HepG2 (cell line): Measurements from ENCODE around the gene IAPP.

Experiments used
- ATF7 ChIP-seq, 2 experiments: fragments of 450-650 bp in 1 of 2; sonication (generic) in 1 of 2; formaldehyde crosslinking in 1 of 2; IDR thresholded peaks; 2 replicates each; pipeline versions ENCODE4 v1.4.0 to v1.6.1; 2016 to 2020; ENCODE audit warnings: antibody characterized with exemption in 1 of 2, mild to moderate bottlenecking in 1 of 2, missing genetic modification reagents in 1 of 2
- ESRRA ChIP-seq: sonication (generic); formaldehyde crosslinking; IDR thresholded peaks from 2 replicates; pipeline ENCODE4 v1.5.1; 2020; ENCODE audit warnings: mild to moderate bottlenecking, low read depth, missing genetic modification reagents
- POLR2A ChIP-seq, 2 experiments: IDR thresholded peaks; 2 replicates each; pipeline ENCODE4 v1.6.1; 2011; ENCODE audit warnings: low read depth in 2 of 2, low read length in 2 of 2, mild to moderate bottlenecking in 1 of 2, moderate library complexity in 1 of 2; ENCODE audit not compliant: insufficient read depth in 1 of 2
- TF ChIP-seq, protein P1 (sequence below): sonication (generic); formaldehyde crosslinking; IDR thresholded peaks from 2 replicates; pipeline ENCODE4 v1.4.0; 2020; ENCODE audit warnings: missing genetic modification reagents, mild to moderate bottlenecking, borderline replicate concordance
- TF ChIP-seq, protein P2 (sequence below): sonication (generic); formaldehyde crosslinking; conservative IDR thresholded peaks from 2 replicates; pipeline ENCODE4 v1.8.0; 2022; ENCODE audit warnings: missing genetic modification reagents
- TF ChIP-seq, protein P3 (sequence below): sonication (generic); formaldehyde crosslinking; IDR thresholded peaks from 2 replicates; pipeline ENCODE4 v1.5.0; 2020; ENCODE audit warnings: mild to moderate bottlenecking, missing genetic modification reagents, moderate library complexity

DNA sequence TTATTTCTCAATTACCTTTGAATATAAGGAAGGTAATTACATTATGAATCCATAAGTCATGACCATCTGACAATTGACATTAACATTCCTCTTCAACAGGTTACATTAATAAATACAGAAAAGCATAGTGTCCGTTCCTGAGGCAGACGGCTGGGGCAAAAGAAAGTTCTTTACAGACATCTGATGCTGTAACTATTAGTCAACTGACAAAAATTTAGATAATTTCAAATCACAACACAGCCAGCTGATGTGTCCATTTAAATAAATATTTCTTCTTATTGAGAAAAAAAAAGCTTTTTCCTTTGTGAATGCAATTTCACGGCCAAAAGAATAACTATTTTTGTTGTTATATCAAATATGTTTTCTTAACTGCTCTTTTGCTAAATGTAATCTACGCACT, 55.5 kb downstream of the IAPP start:
- no peak for TF ChIP-seq ATF7 (IDR thresholded peaks at IDR 0.05)
- no peak for TF ChIP-seq ATF7 (CRISPR knock-in tag; IDR thresholded peaks at IDR 0.05)
- TF ChIP-seq, protein P1, sequence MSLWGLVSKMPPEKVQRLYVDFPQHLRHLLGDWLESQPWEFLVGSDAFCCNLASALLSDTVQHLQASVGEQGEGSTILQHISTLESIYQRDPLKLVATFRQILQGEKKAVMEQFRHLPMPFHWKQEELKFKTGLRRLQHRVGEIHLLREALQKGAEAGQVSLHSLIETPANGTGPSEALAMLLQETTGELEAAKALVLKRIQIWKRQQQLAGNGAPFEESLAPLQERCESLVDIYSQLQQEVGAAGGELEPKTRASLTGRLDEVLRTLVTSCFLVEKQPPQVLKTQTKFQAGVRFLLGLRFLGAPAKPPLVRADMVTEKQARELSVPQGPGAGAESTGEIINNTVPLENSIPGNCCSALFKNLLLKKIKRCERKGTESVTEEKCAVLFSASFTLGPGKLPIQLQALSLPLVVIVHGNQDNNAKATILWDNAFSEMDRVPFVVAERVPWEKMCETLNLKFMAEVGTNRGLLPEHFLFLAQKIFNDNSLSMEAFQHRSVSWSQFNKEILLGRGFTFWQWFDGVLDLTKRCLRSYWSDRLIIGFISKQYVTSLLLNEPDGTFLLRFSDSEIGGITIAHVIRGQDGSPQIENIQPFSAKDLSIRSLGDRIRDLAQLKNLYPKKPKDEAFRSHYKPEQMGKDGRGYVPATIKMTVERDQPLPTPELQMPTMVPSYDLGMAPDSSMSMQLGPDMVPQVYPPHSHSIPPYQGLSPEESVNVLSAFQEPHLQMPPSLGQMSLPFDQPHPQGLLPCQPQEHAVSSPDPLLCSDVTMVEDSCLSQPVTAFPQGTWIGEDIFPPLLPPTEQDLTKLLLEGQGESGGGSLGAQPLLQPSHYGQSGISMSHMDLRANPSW (CRISPR knock-in tag), result no peak
- TF ChIP-seq POLR2A (IDR thresholded peaks at IDR 0.05; ENCODE audit: insufficient read depth in 1 of 2, low read depth in 2 of 2, low read length in 2 of 2), result no peak
- no peak for TF ChIP-seq ESRRA (CRISPR knock-in tag)
- TF ChIP-seq, protein P2, sequence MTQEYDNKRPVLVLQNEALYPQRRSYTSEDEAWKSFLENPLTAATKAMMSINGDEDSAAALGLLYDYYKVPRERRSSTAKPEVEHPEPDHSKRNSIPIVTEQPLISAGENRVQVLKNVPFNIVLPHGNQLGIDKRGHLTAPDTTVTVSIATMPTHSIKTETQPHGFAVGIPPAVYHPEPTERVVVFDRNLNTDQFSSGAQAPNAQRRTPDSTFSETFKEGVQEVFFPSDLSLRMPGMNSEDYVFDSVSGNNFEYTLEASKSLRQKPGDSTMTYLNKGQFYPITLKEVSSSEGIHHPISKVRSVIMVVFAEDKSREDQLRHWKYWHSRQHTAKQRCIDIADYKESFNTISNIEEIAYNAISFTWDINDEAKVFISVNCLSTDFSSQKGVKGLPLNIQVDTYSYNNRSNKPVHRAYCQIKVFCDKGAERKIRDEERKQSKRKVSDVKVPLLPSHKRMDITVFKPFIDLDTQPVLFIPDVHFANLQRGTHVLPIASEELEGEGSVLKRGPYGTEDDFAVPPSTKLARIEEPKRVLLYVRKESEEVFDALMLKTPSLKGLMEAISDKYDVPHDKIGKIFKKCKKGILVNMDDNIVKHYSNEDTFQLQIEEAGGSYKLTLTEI (CRISPR knock-in tag), result no peak
- TF ChIP-seq, protein P3, sequence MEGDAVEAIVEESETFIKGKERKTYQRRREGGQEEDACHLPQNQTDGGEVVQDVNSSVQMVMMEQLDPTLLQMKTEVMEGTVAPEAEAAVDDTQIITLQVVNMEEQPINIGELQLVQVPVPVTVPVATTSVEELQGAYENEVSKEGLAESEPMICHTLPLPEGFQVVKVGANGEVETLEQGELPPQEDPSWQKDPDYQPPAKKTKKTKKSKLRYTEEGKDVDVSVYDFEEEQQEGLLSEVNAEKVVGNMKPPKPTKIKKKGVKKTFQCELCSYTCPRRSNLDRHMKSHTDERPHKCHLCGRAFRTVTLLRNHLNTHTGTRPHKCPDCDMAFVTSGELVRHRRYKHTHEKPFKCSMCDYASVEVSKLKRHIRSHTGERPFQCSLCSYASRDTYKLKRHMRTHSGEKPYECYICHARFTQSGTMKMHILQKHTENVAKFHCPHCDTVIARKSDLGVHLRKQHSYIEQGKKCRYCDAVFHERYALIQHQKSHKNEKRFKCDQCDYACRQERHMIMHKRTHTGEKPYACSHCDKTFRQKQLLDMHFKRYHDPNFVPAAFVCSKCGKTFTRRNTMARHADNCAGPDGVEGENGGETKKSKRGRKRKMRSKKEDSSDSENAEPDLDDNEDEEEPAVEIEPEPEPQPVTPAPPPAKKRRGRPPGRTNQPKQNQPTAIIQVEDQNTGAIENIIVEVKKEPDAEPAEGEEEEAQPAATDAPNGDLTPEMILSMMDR (CRISPR knock-in tag), result no peak
